B cell (primary cell): ENCODE measurements around the gene SASH1.

ENCODE experiments used
- CTCF ChIP-seq: fragments of 200-600 bp; IDR thresholded peaks from one replicate; pipeline ENCODE4 v1.8.0; 2022; ENCODE audit warnings: antibody characterized with exemption, mild to moderate bottlenecking
- EZH2 ChIP-seq: IDR thresholded peaks from 2 replicates; pipeline ENCODE4 v1.6.1; 2012; ENCODE audit warnings: borderline replicate concordance, low read depth, mild to moderate bottlenecking, moderate library complexity, low read length; ENCODE audit not compliant: insufficient read depth, poor library complexity, severe bottlenecking

GRCh38 chr6:148304976-148305375 is 37.7 kb upstream of the SASH1 start:
- TF ChIP-seq CTCF (no peak), EZH2 (no peak)
